DOHH2 (cell line): ENCODE results near the gene MCAT.

Experiments
- H3F3A ChIP-seq: fragments of 200-600 bp; sonication (generic), shearing (Covaris generic); 2 replicates; pipeline ENCODE4 v1.6.0; 2016; ENCODE audit warnings: antibody characterized with exemption, mild to moderate bottlenecking; ENCODE audit not compliant: control insufficient read depth, insufficient read depth
- H3K27ac ChIP-seq: fragments of 200-600 bp; sonication (generic); 2 replicates; pipeline ENCODE4 v1.5.1; 2014; ENCODE audit warnings: low read depth, mild to moderate bottlenecking, low read length, moderate library complexity
- H3K27me3 ChIP-seq: fragments of 200-600 bp; sonication (generic); 2 replicates; pipeline ENCODE4 v1.6.1; 2014; ENCODE audit warnings: mild to moderate bottlenecking, low read length, mixed read lengths; ENCODE audit not compliant: control insufficient read depth
- H3K36me3 ChIP-seq: fragments of 200-600 bp; sonication (generic); 2 replicates; pipeline ENCODE4 v1.6.1; 2014; ENCODE audit warnings: mild to moderate bottlenecking, low read length, moderate library complexity, mixed read lengths; ENCODE audit not compliant: control insufficient read depth
- H3K4me1 ChIP-seq: fragments of 200-600 bp; sonication (generic); 2 replicates; pipeline ENCODE4 v1.6.1; 2014; ENCODE audit warnings: mild to moderate bottlenecking, low read length, mixed read lengths; ENCODE audit not compliant: control insufficient read depth
- H3K4me2 ChIP-seq: fragments of 200-600 bp; sonication (generic); 2 replicates; pipeline ENCODE4 v1.6.0; 2014; ENCODE audit warnings: mild to moderate bottlenecking, low read length, moderate library complexity
- H3K4me3 ChIP-seq: fragments of 200-600 bp; sonication (generic); 2 replicates; pipeline ENCODE4 v1.5.1; 2014; ENCODE audit warnings: mild to moderate bottlenecking, low read length, mixed read lengths
- H3K79me2 ChIP-seq: fragments of 200-600 bp; sonication (generic); 2 replicates; pipeline ENCODE4 v1.6.1; 2014; ENCODE audit warnings: mild to moderate bottlenecking, low read length, mixed read lengths; ENCODE audit not compliant: control insufficient read depth
- H3K9me2 ChIP-seq: fragments of 200-600 bp; sonication (generic); replicated peaks from 2 replicates; pipeline ENCODE4 v1.6.1; 2014; ENCODE audit warnings: mild to moderate bottlenecking, low read length, mixed read lengths; ENCODE audit not compliant: control insufficient read depth
- H3K9me3 ChIP-seq: fragments of 200-600 bp; sonication (generic); 2 replicates; pipeline ENCODE4 v1.6.1; 2014; ENCODE audit warnings: antibody characterized with exemption, low read length, mixed read lengths; ENCODE audit not compliant: control insufficient read depth, insufficient read depth
- H4K20me1 ChIP-seq: fragments of 200-600 bp; sonication (generic); 2 replicates; pipeline ENCODE4 v1.6.0; 2014; ENCODE audit warnings: low read depth, mild to moderate bottlenecking, antibody characterized with exemption, low read length, moderate library complexity; ENCODE audit not compliant: control insufficient read depth, insufficient read depth
- EZH2phosphoT487 ChIP-seq: fragments of 200-600 bp; sonication (generic); IDR thresholded peaks from 2 replicates; pipeline ENCODE4 v1.6.1; 2017; ENCODE audit warnings: borderline replicate concordance, mild to moderate bottlenecking, antibody characterized with exemption, low read length, moderate library complexity, mixed read lengths
- TF ChIP-seq, protein P1 (sequence below): fragments of 200-600 bp; sonication (generic); IDR thresholded peaks from one replicate; pipeline ENCODE4 v1.5.1; 2014; ENCODE audit warnings: antibody characterized with exemption, mild to moderate bottlenecking, low read depth, low read length; ENCODE audit not compliant: poor library complexity, severe bottlenecking

Gene MCAT

DNA sequence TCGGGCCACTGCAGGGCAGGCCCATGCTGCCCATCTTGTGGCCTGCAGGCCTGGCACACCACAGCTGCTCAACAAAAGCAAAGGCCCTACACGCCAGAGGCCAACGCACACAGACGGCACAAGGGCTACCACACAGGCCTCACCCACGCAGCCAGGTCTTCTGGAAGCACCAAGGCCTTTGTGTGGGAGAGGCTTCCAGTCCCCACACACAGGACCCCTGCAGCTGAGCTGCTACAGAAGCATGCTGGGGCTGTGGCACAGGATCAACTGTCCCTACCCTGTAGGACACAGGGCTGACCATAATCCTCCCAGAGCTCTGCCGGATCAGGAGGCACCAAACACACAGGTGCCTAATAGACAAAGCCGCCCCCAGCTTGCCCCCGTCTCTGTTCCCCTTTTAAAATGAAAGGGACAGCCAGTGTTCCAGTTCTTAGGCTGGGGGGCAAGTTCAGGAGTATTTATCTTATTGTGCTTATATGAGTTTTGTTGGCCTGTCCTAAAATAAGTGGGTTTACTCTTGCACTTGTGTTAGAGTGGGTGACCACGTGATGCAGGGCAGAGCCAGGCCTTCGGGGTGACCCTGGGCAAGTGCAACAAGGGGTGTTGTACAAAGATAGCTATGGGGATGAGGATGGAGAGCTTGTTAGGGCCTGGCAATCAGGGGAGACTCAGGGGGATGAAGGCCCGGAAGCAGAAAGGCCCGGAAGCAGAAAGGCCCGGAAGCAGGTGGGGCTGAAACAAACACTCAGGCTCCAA, 38.3 kb upstream of the MCAT start:
- H4K20me1 ChIP-seq, result peaks cover 6% of the 10 kb centered on the region
- H3K9me2 ChIP-seq, result no peaks in the 10 kb centered on the region
- H3K9me3 ChIP-seq, result no peaks in the 10 kb centered on the region
- H3K27ac ChIP-seq, result no peak overlapping the region
- H3K36me3 ChIP-seq, result peaks cover 72% of the 10 kb centered on the region
- H3F3A ChIP-seq, result no peaks in the 10 kb centered on the region
- TF ChIP-seq, protein P1, sequence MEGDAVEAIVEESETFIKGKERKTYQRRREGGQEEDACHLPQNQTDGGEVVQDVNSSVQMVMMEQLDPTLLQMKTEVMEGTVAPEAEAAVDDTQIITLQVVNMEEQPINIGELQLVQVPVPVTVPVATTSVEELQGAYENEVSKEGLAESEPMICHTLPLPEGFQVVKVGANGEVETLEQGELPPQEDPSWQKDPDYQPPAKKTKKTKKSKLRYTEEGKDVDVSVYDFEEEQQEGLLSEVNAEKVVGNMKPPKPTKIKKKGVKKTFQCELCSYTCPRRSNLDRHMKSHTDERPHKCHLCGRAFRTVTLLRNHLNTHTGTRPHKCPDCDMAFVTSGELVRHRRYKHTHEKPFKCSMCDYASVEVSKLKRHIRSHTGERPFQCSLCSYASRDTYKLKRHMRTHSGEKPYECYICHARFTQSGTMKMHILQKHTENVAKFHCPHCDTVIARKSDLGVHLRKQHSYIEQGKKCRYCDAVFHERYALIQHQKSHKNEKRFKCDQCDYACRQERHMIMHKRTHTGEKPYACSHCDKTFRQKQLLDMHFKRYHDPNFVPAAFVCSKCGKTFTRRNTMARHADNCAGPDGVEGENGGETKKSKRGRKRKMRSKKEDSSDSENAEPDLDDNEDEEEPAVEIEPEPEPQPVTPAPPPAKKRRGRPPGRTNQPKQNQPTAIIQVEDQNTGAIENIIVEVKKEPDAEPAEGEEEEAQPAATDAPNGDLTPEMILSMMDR, result no peak
- TF ChIP-seq EZH2phosphoT487, result no peak
- H3K4me2 ChIP-seq, result no peak overlapping the region
- peaks cover 45% of the 10 kb centered on the region for H3K79me2 ChIP-seq
- no peak overlapping the region for H3K4me3 ChIP-seq
- peaks cover 10% of the 10 kb centered on the region for H3K4me1 ChIP-seq
- H3K27me3 ChIP-seq, result no peaks in the 10 kb centered on the region

DNA sequence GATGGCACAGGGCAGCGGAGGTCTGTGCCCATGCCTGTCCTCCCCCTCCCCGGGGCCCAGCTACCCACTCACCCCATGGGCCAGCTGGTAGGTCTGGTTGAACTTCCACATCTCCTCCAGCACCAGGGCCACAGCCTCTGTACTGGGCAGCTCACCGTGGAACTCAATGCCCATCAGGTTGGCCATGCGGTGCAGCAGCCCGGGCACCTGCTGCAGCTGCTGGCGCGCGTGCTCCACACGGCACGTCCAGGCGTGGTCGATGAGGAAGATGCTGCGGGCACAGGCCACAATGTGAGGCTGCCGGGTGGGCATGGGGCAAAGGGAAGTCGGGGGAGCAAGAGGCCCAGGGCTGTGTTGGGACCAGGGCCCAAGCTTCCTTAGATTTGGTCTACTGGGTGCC, 37.5 kb upstream of the MCAT start:
- H3K79me2 ChIP-seq, result peaks cover 36% of the 10 kb centered on the region
- H3K27ac ChIP-seq, result no peak overlapping the region
- no peaks in the 10 kb centered on the region for H3K9me3 ChIP-seq
- H3K36me3 ChIP-seq, result peaks cover 68% of the 10 kb centered on the region
- peaks cover 4% of the 10 kb centered on the region for H4K20me1 ChIP-seq
- peaks cover 5% of the 10 kb centered on the region for H3K4me1 ChIP-seq
- TF ChIP-seq EZH2phosphoT487, result no peak
- TF ChIP-seq, protein P1, result no peak
- no peaks in the 10 kb centered on the region for H3F3A ChIP-seq
- H3K9me2 ChIP-seq, result no peaks in the 10 kb centered on the region
- no peak overlapping the region for H3K4me2 ChIP-seq
- H3K4me3 ChIP-seq, result no peak overlapping the region
- no peaks in the 10 kb centered on the region for H3K27me3 ChIP-seq

DNA sequence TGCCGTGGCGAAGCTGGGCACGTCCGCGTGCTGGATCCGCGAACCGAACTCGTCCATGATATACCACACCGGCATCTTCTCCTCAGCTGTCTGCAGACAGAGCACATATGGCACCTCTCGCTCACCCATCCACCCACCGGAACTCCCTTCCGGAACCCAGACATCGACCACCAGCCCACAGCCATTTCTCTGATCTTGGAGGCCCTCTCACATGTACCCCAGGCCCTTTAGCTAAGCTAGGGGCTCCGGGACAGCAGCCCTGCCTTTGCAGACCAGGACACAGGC, 36.7 kb upstream of the MCAT start:
- Histone ChIP-seq H4K20me1 (no peaks in the 10 kb centered on the region; the same call in 1 of the 2 replicates), H3K4me3 (no peak overlapping the region), H3K4me2 (no peak overlapping the region), H3K27ac (no peak overlapping the region), H3K4me1 (no peaks in the 10 kb centered on the region; the same call in 1 of the 2 replicates), H3K79me2 (peaks cover 30% of the 10 kb centered on the region), H3K9me2 (no peaks in the 10 kb centered on the region), H3K27me3 (no peaks in the 10 kb centered on the region), H3F3A (no peaks in the 10 kb centered on the region), H3K36me3 (peaks cover 69% of the 10 kb centered on the region), H3K9me3 (no peaks in the 10 kb centered on the region)
- no peak for TF ChIP-seq EZH2phosphoT487
- TF ChIP-seq, protein P1, result no peak
